DND-41 (cell line): Measurements from ENCODE around the gene HTT.

ENCODE experiments used
- ATAC-seq: fragments of 200-7000 bp; cut with Tn5 transposase; 3 replicates; pipeline ENCODE4 v1.9.1; 2021; ENCODE audit warnings: low read depth; ENCODE audit not compliant: insufficient read depth
- DNase-seq: peaks from one replicate; pipeline ENCODE4 v3.0.0-alpha.2; 2020
- H2AFZ ChIP-seq: 2 replicates; pipeline ENCODE4 v1.6.0; 2012; ENCODE audit warnings: low read depth, low read length
- H3K27ac ChIP-seq: 2 replicates; pipeline ENCODE4 v1.5.1; 2012; ENCODE audit warnings: low read length, inconsistent platforms
- H3K27me3 ChIP-seq: fragments of 200-600 bp; sonication (generic); 2 replicates; pipeline ENCODE4 v1.6.0; 2012; ENCODE audit warnings: low read length, mild to moderate bottlenecking, inconsistent platforms; ENCODE audit not compliant: insufficient read depth, poor library complexity
- H3K36me3 ChIP-seq: 2 replicates; pipeline ENCODE4 v1.5.1; 2012; ENCODE audit warnings: low read length, inconsistent platforms; ENCODE audit not compliant: insufficient read depth
- H3K4me1 ChIP-seq: 2 replicates; pipeline ENCODE4 v1.5.1; 2012; ENCODE audit warnings: mild to moderate bottlenecking, low read length; ENCODE audit not compliant: insufficient read depth
- H3K4me2 ChIP-seq: 2 replicates; pipeline ENCODE4 v1.6.0; 2012; ENCODE audit warnings: mild to moderate bottlenecking, moderate library complexity, low read length, inconsistent platforms; ENCODE audit not compliant: insufficient read depth
- H3K4me3 ChIP-seq, 2 experiments: fragments of 200-600 bp in 1 of 2; shearing (Covaris generic) in 1 of 2; 2 replicates each; pipeline ENCODE4 v1.5.1; 2012 to 2016; ENCODE audit warnings: inconsistent platforms in 2 of 2, low read length in 2 of 2, mild to moderate bottlenecking in 2 of 2, low read depth in 1 of 2, moderate library complexity in 1 of 2
- H3K79me2 ChIP-seq: 2 replicates; pipeline ENCODE4 v1.6.0; 2012; ENCODE audit warnings: low read length, inconsistent platforms; ENCODE audit not compliant: insufficient read depth
- H3K9ac ChIP-seq: 2 replicates; pipeline ENCODE4 v1.6.0; 2012; ENCODE audit warnings: low read depth, mild to moderate bottlenecking, inconsistent platforms, low read length, moderate library complexity
- H3K9me3 ChIP-seq: 2 replicates; pipeline ENCODE4 v1.5.1; 2012; ENCODE audit warnings: low read length, moderate library complexity, mild to moderate bottlenecking, inconsistent platforms; ENCODE audit not compliant: insufficient read depth, severe bottlenecking
- H4K20me1 ChIP-seq: 2 replicates; pipeline ENCODE4 v1.6.0; 2012; ENCODE audit warnings: low read length; ENCODE audit not compliant: insufficient read depth
- CTCF ChIP-seq: IDR thresholded peaks from 2 replicates; pipeline ENCODE4 v1.5.1; 2012; ENCODE audit warnings: borderline replicate concordance, low read length, moderate library complexity, mild to moderate bottlenecking; ENCODE audit not compliant: poor library complexity, severe bottlenecking; ENCODE audit errors: extremely low read depth
- EZH2 ChIP-seq: IDR thresholded peaks from 3 replicates; pipeline ENCODE4 v1.6.1; 2012; ENCODE audit warnings: borderline replicate concordance, low read depth, mild to moderate bottlenecking, moderate library complexity, low read length, inconsistent platforms; ENCODE audit not compliant: severe bottlenecking

Gene HTT

GRCh38 chr4:3232871-3233271, 158.4 kb downstream of the HTT start:
- no peak for TF ChIP-seq CTCF
- TF ChIP-seq EZH2 = no peak
- Histone ChIP-seq H3K4me1 (no peaks in the 10 kb centered on the region), H3K4me3 (no peak overlapping the region), H3K27ac (no peak overlapping the region), H3K36me3 (peaks cover 90% of the 10 kb centered on the region), H3K4me2 (no peak overlapping the region), H3K9me3 (no peaks in the 10 kb centered on the region), H4K20me1 (peaks cover 15% of the 10 kb centered on the region; the same call in 1 of the 2 replicates), H3K79me2 (no peaks in the 10 kb centered on the region), H3K9ac (no peak overlapping the region), H2AFZ (no peak overlapping the region), H3K27me3 (no peaks in the 10 kb centered on the region)
- ATAC-seq (no peak), DNase-seq (no peak)

GRCh38 chr4:3233391-3234071, 159.1 kb downstream of the HTT start:
- ATAC-seq = no peak
- Histone ChIP-seq H3K27ac (no peak overlapping the region), H3K79me2 (no peaks in the 10 kb centered on the region), H3K27me3 (no peaks in the 10 kb centered on the region), H3K4me1 (no peaks in the 10 kb centered on the region), H3K36me3 (peaks cover 89% of the 10 kb centered on the region), H2AFZ (no peak overlapping the region), H3K9ac (no peak overlapping the region), H3K9me3 (no peaks in the 10 kb centered on the region), H3K4me2 (no peak overlapping the region), H3K4me3 (no peak overlapping the region), H4K20me1 (peaks cover 15% of the 10 kb centered on the region; the same call in 1 of the 2 replicates)
- no peak for DNase-seq
- TF ChIP-seq EZH2 (no peak), CTCF (no peak)

GRCh38 chr4:3234171-3235029, 159.9 kb downstream of the HTT start:
- ATAC-seq = no peak
- Histone ChIP-seq H3K36me3 (peaks cover 88% of the 10 kb centered on the region), H3K27me3 (no peaks in the 10 kb centered on the region), H4K20me1 (peaks cover 9% of the 10 kb centered on the region; the same call in 1 of the 2 replicates), H3K4me1 (no peaks in the 10 kb centered on the region), H3K4me3 (no peak overlapping the region), H2AFZ (no peak overlapping the region), H3K9ac (no peak overlapping the region), H3K27ac (no peak overlapping the region), H3K9me3 (no peaks in the 10 kb centered on the region), H3K79me2 (no peaks in the 10 kb centered on the region), H3K4me2 (no peak overlapping the region)
- TF ChIP-seq CTCF = no peak
- TF ChIP-seq EZH2 = no peak
- DNase-seq = no peak
